Thyroid gland (tissue), 4 donors: ENCODE measurements around the gene OR2A5. TPM values are rescaled to one million over a fixed set of nuclear protein-coding genes. Genes with fewer than 3 reads are reported as not detected.

Experiments used
- DNase-seq, 2 donors: peaks; one replicate each; pipeline ENCODE4 v3.0.0-alpha.2; 2019
- H3K27ac ChIP-seq, 3 donors: fragments of 200-600 bp; sonication (generic); 1 replicate in 2 of 3; 2 replicates in 1 of 3; pipeline ENCODE4 v1.5.1; 2016 to 2019; ENCODE audit warnings: mild to moderate bottlenecking in 1 of 3, moderate library complexity in 1 of 3
- H3K27me3 ChIP-seq: fragments of 200-600 bp; sonication (generic); one replicate; pipeline ENCODE4 v1.5.1; 2019
- H3K36me3 ChIP-seq, 2 donors: fragments of 200-600 bp; sonication (generic); one replicate each; pipeline ENCODE4 v1.5.1; 2016 to 2019
- H3K4me1 ChIP-seq, 2 donors: fragments of 200-600 bp; sonication (generic); one replicate each; pipeline ENCODE4 v1.5.1; 2017 to 2019
- H3K4me3 ChIP-seq, 3 donors: fragments of 200-600 bp; sonication (generic); replicated peaks in 1 of 3; 1 replicate in 2 of 3; 2 replicates in 1 of 3; pipeline ENCODE4 v1.5.1; 2016; ENCODE audit warnings: mild to moderate bottlenecking in 1 of 3
- H3K9me3 ChIP-seq: fragments of 200-600 bp; sonication (generic); one replicate; pipeline ENCODE4 v1.5.1; 2017
- POLR2A ChIP-seq, 2 donors: fragments of 450-650 bp; IDR thresholded peaks; one replicate each; pipeline ENCODE4 v1.6.1; 2017; ENCODE audit warnings: antibody characterized with exemption in 2 of 2, mild to moderate bottlenecking in 2 of 2, moderate library complexity in 1 of 2
- WGBS, 2 donors: methylation state at CpG; one replicate each; pipeline ENCODE4 v1.1.5; 2017; 5-methylcytosine and 5-hydroxymethylcytosine counted together
- intact Hi-C: fragments of 100-400 bp; cut with DNase I; formaldehyde crosslinking; loops from one replicate; pipeline ENCODE4 v1.15.1; 2023
- total RNA-seq, 4 donors: library from RNA; depleted of rRNA; stranded (reverse); fragments of >200 nt; gene quantifications; one replicate each; pipeline ENCODE4 v1.2.3, GENCODE V29; 2016
- TF ChIP-seq, protein P1 (sequence below), 6 experiments: fragments of 200-600 bp in 3 of 6; fragments of 450-650 bp in 3 of 6; sonication (generic) in 3 of 6; IDR thresholded peaks; one replicate each; pipeline ENCODE4 v1.5.1; 2016 to 2019; ENCODE audit warnings: antibody characterized with exemption in 6 of 6, mild to moderate bottlenecking in 2 of 6, inconsistent platforms in 1 of 6, moderate library complexity in 1 of 6

OR2A5 gene
- total RNA-seq, 4 donors from 2014 or later, result not detected

DNA sequence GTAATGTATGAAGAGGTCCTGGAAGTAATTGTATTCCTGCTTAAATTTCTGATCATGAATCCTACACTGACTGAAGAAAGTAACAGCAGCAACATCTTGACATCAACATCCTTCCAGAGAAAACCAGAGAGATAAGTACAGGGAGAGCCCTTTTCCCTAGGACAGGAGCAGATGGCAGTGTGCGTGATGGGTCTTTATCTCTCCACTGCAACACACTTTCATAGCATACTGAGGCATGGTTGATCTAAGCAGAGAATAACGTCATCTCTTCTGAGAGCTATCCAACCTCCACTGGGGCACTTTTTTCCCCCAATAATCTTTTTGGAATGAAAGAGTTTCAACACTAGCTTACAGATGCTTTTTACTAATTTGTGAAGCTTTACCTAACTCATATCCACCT, 21.2 kb downstream of the OR2A5 start:
- no peak overlapping the region for H3K27ac ChIP-seq
- no peaks in the 10 kb centered on the region for H3K27me3 ChIP-seq
- whole genome bisulfite sequencing, 2 donors, result 81 to 82% methylated on average over 2 of the region's 2 CpGs
- no peak for DNase-seq
- H3K9me3 ChIP-seq, result no peaks in the 10 kb centered on the region
- TF ChIP-seq POLR2A (IDR thresholded peaks at IDR 0.05), result no peak
- TF ChIP-seq, protein P1, sequence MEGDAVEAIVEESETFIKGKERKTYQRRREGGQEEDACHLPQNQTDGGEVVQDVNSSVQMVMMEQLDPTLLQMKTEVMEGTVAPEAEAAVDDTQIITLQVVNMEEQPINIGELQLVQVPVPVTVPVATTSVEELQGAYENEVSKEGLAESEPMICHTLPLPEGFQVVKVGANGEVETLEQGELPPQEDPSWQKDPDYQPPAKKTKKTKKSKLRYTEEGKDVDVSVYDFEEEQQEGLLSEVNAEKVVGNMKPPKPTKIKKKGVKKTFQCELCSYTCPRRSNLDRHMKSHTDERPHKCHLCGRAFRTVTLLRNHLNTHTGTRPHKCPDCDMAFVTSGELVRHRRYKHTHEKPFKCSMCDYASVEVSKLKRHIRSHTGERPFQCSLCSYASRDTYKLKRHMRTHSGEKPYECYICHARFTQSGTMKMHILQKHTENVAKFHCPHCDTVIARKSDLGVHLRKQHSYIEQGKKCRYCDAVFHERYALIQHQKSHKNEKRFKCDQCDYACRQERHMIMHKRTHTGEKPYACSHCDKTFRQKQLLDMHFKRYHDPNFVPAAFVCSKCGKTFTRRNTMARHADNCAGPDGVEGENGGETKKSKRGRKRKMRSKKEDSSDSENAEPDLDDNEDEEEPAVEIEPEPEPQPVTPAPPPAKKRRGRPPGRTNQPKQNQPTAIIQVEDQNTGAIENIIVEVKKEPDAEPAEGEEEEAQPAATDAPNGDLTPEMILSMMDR (IDR thresholded peaks at IDR 0.05), result no peak
- no peaks in the 10 kb centered on the region for H3K4me1 ChIP-seq
- no peaks in the 10 kb centered on the region for H3K36me3 ChIP-seq
- intact Hi-C loops, result no loop called here
- H3K4me3 ChIP-seq, result no peak overlapping the region

DNA sequence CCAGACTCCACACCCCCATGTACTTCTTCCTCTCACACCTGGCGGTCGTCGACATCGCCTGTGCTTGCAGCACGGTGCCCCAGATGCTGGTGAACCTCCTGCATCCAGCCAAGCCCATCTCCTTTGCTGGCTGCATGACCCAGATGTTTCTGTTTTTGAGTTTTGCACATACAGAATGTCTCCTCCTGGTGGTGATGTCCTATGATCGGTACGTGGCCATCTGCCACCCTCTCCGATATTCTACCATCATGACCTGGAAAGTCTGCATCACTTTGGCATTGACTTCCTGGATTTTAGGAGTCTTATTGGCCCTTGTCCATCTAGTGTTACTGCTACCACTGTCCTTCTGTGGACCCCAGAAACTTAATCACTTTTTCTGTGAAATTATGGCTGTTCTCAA, 25.6 kb downstream of the OR2A5 start:
- WGBS, 2 donors, result 95 to 97% methylated on average over 8 of the region's 8 CpGs

DNA sequence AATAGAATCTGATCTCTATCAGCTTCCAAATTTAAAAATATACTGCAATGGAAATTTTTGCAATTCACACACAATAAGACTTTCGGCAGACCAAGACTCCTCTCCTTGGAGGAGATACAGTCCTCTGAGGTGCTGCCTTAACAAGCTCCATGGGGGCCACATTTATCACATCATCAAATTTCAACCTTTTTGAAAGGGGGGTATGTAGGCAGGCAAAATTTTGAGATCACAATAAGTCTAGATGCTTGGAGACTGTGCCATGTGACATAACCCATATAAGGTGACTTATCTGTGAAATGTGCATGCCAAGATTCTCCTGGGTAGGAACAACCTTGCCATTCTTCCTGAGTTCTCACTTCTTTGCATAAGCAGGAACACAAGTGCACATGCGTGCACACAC, 37.2 kb downstream of the OR2A5 start, which contains the start of gene OR2A12:
Gene OR2A12 (plus strand): TSS at position 301 of the 400 bp plus-strand sequence. CDS start 8,830 bp downstream, outside the sequence.
- Histone ChIP-seq H3K36me3 (no peaks in the 10 kb centered on the region), H3K4me1 (no peaks in the 10 kb centered on the region), H3K27me3 (no peaks in the 10 kb centered on the region), H3K27ac (no peak within 1 kb of the TSS), H3K4me3 (no peak within 1 kb of the TSS), H3K9me3 (no peaks in the 10 kb centered on the region)
- WGBS, 2 donors, result 86 to 87% methylated on average over 2 of the region's 2 CpGs
- no peak for TF ChIP-seq POLR2A (IDR thresholded peaks at IDR 0.05)
- intact Hi-C loops, result no loop called here
- no peak for DNase-seq

More for the DNA sequence above, 25.6 kb downstream of the OR2A5 start:
- Histone ChIP-seq H3K36me3 (no peaks in the 10 kb centered on the region), H3K27ac (no peak overlapping the region), H3K27me3 (no peaks in the 10 kb centered on the region), H3K4me3 (no peak overlapping the region), H3K9me3 (no peaks in the 10 kb centered on the region), H3K4me1 (no peaks in the 10 kb centered on the region)
- DNase-seq, result no peak
- intact Hi-C loops, result no loop called here
- TF ChIP-seq, protein P1 (IDR thresholded peaks at IDR 0.05), result no peak
- TF ChIP-seq POLR2A (IDR thresholded peaks at IDR 0.05), result no peak

DNA sequence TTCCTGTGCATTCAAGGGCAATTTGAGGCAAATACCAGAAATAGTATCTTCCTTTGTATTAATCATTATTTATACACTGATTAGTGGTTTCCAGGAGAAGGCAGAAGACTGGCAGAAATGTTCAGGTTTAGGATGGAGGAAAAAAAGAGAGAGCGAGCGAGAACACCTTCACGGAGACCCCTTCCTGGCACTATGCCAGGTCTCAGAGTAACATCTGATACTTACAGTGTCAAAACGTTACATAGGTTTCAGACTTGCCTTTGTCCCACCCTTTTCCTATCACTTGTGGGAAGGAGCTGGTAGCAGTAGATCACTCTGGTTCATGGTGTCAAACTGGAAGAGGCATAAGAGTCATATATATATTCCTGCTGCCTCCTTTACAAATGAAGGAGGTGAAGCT, 38.0 kb downstream of the OR2A5 start:
- Histone ChIP-seq H3K27me3 (no peaks in the 10 kb centered on the region), H3K27ac (no peak overlapping the region), H3K9me3 (no peaks in the 10 kb centered on the region), H3K36me3 (no peaks in the 10 kb centered on the region), H3K4me3 (no peak overlapping the region), H3K4me1 (no peaks in the 10 kb centered on the region)
- DNase-seq, result no peak
- WGBS, 2 donors, result 65 to 68% methylated on average over 4 of the region's 4 CpGs
- intact Hi-C loops, result no loop called here
- no peak for TF ChIP-seq POLR2A (IDR thresholded peaks at IDR 0.05)
- TF ChIP-seq, protein P1 (IDR thresholded peaks at IDR 0.05), result no peak

DNA sequence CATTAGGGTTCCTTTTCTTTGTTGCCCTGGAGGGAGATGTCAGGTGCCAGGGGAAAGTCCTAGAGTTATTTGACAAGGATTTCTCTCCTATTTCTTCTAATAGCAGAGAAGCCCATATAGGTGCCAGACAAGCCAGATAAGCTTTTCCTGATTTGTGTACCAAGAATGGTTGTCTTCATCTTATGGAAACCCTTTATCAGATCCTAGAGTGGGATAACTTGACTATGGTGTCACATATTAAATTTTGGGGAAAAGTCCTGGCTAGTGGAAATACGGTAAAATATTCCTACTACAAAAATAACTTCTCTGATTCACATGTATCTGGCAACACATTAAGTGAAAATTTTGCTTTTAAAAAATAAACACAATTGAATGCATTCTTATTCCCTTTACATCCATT, 38.5 kb downstream of the OR2A5 start:
- no peak overlapping the region for H3K4me3 ChIP-seq
- WGBS, 2 donors, result 76 to 83% methylated on average over 1 of the region's 1 CpG
- H3K9me3 ChIP-seq, result no peaks in the 10 kb centered on the region
- no peaks in the 10 kb centered on the region for H3K4me1 ChIP-seq
- H3K36me3 ChIP-seq, result no peaks in the 10 kb centered on the region
- TF ChIP-seq, protein P1 (IDR thresholded peaks at IDR 0.05), result no peak
- no peak for TF ChIP-seq POLR2A (IDR thresholded peaks at IDR 0.05)
- intact Hi-C loops, result no loop called here
- no peaks in the 10 kb centered on the region for H3K27me3 ChIP-seq
- DNase-seq, result no peak
- no peak overlapping the region for H3K27ac ChIP-seq

DNA sequence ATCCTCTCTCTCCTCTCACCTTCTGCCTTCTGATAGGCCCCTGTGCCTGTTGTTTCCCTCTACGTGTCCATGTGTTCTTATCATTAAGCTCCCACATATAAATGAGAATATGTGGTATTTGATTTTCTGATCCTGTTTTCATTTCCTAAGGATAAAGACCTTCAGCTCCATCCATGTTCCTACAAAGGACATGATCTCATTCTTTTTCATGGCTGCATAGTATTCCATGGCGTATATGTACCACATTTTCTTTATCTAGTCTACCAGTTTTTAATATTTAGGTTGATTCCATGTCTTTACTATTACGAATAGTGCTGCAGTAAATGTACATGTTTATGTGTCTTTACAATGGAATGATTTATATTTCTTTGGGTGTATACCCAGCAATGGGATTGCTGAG, 41.9 kb downstream of the OR2A5 start:
- H3K27me3 ChIP-seq, result no peaks in the 10 kb centered on the region
- no peak for DNase-seq
- TF ChIP-seq, protein P1 (IDR thresholded peaks at IDR 0.05), result no peak
- no peaks in the 10 kb centered on the region for H3K9me3 ChIP-seq
- H3K4me3 ChIP-seq, result no peak overlapping the region
- 91 to 95% methylated on average over 3 of the region's 3 CpGs for WGBS, 2 donors
- H3K27ac ChIP-seq, result no peak overlapping the region
- H3K36me3 ChIP-seq, result no peaks in the 10 kb centered on the region
- no peaks in the 10 kb centered on the region for H3K4me1 ChIP-seq
- intact Hi-C loops, result no loop called here
